Esophagus muscularis mucosa (tissue), 3 donors: ENCODE data around the gene DCP1A.

ENCODE experiments used
- CTCF ChIP-seq, 3 experiments: fragments of 200-600 bp in 2 of 3; fragments of 450-650 bp in 1 of 3; sonication (generic) in 2 of 3; IDR thresholded peaks; one replicate each; pipeline ENCODE4 v1.5.1; 2017 to 2019; ENCODE audit warnings: antibody characterized with exemption in 3 of 3, mild to moderate bottlenecking in 2 of 3, moderate library complexity in 1 of 3
- POLR2A ChIP-seq: fragments of 450-650 bp; IDR thresholded peaks from one replicate; pipeline ENCODE4 v1.6.1; 2017; ENCODE audit warnings: antibody characterized with exemption, moderate library complexity, mild to moderate bottlenecking, low read depth
- POLR2AphosphoS5 ChIP-seq, 2 donors: sonication (generic); formaldehyde crosslinking; IDR thresholded peaks; one replicate each; pipeline ENCODE4 v1.6.1; 2017; ENCODE audit warnings: antibody characterized with exemption in 2 of 2

- TF ChIP-seq CTCF (IDR thresholded peaks at IDR 0.05) (no peak), POLR2AphosphoS5 (IDR thresholded peaks at IDR 0.05) (no peak), POLR2A (no peak)
These were observed 37.4 kb upstream of the DCP1A start for GRCh38 chr3:53384465-53385423.
